Measurements from ENCODE around the gene PAXX.

PAXX gene

DNA sequence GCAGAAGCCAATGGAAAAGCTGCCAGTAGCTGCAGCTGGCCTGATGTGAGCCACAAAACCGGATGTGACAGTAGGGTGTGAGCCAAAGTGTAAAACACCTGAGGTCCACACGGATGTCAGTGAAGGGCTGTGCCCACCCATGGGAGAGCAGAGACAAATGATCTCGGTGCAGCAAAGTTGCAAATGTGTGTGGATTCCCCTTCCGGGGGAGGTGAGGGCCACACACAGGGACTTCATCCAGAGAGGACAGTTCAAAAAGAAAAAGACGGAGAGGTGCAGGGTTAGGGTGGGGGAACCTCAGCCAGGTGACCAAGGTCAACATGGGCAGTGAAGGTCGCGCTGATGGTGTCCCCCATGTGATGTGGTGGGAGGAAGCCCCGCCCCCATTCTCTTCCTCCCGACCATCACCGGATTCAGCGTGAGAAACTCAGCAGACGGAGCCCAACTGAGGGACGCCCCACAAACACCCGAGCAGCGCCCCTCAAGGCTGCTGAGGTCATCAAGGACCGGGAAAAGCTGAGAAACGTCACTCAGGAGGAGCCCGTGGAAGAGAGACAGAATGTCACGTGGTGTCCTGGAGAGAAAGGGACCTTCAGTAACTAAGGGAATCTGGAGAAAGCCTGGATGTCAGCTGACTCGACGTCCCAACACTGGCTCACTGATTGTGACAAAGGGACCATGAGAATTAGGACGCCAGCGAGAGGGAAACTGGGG lies 26.3 kb upstream of the PAXX start:
- no peak for DNase-seq (ENCODE audit: low read depth, low spot score)

DNA sequence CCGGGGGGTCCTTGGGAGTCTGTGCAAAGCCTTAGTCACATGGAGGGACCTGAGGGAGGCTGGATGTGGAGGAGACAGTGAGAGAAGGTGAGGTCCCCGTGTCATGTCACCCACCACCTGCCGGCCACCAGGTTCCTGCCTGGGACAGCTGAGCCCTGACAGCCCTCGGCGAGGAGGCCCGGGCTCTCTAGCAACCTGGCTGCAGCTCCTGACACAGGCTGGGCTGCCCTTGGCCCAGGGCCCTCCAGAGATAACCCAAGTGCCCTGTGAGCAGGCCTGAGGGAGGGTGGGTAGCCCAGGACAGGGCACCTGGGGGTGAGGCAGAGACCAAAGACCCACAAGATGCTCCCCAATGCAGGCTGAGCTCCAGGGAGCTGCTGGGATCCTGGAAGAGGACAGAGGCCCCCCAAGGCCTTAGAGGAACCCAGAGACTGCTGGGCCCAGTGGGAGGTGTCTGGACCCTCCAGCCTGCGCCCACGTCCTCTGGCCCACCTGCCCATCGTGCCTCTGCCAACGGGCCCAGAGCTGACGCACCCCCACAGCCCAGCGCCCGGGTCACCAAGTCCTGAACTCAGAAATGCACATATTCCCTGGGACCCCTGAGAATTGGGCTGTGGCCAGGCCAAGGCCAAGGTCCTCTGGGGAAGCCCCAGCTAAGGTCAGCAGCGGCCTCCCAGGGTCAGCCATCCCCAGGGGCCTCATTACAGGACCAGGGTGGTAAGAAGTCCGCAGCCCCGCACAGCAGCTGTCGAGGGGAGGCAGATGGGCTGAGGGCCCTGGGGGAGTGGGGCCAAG lies 23.7 kb upstream of the PAXX start:
- DNase-seq (ENCODE audit: low read depth, low spot score): no peak

DNA sequence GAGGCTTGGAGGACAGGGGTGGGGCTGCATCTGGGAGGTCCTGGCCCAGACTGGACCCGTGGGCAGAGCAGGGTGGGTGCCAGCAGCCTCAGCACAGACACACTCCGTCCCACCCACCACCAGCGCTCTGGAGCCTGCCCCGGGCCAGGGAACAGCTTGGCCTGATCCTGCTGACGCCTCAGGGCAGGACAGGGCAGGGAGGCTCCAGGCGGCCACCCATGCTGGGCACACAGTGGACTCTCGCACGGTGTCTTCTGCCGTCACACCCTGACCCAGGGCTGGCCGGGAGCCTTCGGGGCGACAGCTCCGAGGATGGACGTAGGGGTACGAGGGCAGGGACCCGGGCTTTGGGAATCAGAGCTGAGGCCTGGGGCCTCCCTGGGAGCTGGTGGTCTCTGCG lies 23.1 kb upstream of the PAXX start:
- DNase-seq (ENCODE audit: low read depth, low spot score): no peak

DNA sequence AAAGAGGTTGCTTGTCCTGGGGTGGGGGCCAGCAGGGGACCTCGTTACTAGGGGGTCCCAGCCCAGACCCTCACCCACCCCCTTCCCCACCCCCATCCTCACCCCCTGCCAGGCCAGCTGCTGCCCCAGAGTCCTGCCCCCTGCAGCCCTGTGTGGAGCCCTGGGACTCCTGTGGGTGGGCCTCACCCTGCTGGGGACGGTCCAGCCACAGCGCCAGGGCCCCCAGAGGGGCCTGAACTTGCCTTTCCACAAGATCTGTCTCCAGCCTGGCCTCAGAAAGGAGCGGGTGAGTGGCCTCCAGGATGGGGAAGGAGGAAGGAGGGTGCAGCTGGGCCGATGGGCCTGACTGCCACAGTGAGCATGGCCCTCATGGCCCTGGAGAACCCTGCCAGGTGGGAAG lies 22.4 kb upstream of the PAXX start:
- DNase-seq (ENCODE audit: low read depth, low spot score): no peak

DNA sequence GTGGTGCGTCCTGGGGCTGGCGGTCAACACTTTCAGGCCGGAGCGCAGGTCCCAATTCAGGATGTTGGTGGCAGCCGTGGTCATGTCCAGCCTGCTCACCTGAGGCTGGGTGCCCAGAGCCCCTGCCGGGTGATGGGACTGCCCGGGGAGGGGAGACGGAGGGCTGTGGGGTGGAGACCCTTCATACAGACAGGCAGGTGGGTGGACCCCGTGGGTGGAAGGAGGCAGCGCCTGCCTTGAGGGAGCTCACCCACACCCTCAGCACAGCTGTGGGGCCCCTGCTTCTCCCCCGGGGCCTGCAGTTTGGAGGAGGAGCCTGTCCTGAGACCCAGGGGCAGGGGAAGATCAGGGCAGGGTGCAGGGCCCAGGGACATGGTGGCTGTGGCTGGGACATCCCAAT lies 21.9 kb upstream of the PAXX start:
- no peak for DNase-seq (ENCODE audit: low read depth, low spot score)

DNA sequence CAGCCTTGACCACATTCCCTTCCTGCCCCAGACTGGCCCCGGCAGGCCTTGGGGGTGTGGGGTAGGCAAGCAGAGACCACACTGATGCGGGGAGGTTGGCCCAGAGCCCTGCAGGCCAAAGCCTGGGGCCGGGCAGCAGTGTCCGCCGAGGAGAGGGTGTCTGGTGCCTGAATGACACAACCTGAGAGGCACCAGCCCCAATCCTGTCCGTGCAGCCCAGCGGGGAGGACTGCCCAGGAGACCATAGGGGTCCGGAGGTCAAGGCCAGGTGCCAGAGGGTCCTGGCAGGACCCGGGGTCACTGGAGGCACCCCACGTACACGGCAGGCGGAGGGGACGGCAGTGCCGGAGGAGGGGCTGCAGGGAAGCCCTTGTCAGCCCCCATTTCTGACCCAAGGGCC lies 20.5 kb upstream of the PAXX start:
- DNase-seq (ENCODE audit: low read depth, low spot score): no peak

DNA sequence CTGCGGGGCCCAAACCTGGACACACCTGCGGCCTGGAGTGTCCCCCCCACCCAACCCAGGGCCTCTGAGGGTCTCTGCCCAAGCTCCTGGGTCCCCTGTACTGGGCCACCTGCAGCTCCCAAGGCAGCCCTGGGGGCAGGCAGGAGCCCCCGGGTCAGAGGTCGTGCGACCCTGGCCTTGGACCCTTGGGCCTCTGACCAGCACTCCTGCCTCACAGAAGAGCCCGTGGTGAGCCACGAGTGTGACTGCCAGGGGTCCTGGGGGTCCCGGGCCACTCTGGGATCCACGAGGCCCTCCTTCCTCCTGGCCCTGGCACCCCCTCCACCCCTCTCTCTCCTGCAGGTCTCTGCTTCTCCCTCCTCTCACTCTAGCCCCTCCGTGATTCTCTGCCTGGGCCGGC lies 19.9 kb upstream of the PAXX start:
- no peak for DNase-seq (ENCODE audit: low read depth, low spot score)

DNA sequence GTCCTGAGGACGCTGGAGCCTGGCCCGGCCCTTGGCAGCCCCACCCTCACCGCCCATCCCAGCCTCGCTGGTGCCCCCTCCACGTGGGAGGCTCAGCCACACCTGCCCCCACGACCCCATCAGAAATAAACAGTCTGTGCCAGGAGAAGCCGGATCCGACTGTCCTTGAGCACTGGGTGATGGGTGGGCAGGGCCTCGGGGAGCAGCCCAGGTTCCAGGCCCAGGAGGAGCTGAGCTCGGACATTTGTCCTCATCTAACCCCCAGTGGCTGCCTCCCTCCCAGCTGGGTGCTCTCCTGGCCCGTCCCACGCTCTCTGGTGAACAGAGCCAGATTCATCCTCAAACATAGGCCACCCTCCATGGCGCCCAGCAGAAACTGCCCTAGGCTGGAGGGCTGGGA lies 19.5 kb upstream of the PAXX start:
- DNase-seq (ENCODE audit: low read depth, low spot score): no peak

DNA sequence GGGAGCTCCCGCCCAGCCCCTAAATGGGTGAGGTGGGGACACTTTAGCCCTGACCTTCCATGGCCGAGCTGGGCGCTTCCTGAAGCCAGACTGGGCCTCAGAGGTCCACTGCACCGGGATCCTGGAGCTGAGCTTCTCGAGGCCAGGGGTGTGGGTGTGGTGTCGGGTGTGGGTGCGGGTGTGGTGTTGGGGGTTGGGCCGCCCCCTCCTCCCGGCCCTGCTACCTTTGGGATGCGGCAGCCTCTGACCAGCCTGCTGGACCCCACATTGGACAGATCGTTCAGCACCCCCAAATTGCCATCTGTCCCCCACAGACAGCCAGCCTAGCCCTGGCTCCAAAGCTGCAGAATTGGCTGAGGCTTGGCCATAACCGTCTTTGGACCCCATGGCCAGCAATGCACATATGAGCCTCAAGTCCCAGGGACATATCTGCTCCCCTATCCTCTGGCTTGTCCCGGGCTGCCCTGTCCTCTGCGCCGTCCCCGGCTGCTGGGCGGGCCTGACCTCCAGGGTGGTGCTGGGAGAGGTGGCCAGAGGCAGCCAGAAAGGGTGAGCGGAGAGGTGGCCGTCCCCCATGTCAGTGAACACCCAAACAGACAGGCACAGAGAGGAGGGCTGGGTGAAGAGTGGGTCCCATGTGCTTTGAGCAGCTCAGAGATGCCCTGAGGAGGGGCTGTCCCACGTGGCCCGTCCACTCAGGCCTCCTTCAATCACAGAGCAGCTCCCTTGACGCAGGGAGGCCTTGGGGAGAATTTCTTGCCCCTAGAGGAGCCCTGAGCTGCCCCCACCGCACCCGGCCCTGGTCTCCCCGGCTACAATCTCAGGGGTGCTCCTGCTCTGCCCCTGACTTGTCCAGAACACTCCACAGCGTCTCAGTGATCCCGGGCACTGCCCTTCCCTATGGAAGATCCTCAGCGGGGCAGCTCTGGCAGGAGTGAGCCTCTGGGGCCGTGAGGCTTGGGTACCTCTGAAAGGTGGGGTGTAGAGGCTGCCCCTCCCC lies 18.3 kb upstream of the PAXX start:
- no peak for DNase-seq (ENCODE audit: low read depth, low spot score)

DNA sequence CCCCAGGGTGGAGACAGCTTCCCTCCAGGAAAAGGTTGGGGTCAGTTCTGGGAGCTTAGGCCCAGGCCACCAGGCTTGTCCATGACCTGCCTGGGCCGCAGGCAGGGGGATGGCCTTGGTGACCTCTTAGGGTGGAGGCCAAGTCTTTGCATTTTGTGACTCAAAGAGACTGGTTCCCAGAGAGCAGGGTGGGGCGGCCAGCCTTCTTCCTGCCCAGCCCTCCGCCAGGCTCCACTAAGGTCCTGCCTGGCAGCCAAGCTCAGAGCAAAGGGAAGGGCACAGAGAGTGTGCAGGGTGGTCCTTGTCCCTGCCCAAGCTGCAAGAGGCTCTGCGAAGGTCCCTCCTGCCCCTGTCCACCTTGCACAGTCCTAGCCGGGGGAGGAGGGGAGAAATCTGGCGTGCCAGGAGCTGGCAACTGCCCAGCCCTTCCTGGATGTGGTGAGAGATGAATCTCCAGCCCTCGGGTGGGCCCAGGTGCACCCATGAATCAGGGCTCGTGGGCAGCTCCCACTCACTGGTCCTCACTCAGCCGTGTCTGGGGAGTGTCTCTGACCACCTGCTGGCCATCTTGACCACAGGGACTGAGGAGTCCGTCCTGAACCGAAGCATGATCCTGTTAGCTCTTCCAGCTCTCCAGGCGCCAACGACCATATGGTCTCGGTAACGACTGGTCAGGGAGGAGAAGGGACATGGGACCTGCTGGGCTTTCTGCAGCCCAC lies 17.2 kb upstream of the PAXX start:
- no peak for DNase-seq (ENCODE audit: low read depth, low spot score)

DNA sequence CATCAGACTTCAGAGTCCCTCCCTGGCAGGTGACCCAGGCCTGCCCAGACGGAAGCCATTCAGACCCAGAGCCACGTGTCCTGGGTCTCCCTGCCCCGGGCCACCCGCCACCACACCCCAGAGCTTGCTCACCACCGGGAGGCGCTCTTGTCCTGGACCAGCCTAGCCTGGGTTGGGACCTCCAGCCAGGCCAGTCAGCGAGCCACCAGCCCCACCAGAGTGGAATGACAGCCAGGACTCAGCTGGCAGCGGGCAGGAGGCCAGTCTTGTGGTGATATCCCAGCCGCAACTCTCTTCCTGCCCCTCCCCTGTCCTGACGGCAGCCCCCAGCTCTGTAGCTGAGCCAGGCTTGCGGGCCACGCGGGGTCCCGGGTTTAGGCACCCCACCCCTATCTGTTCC lies 16.6 kb upstream of the PAXX start:
- DNase-seq (ENCODE audit: low read depth, low spot score): no peak

DNA sequence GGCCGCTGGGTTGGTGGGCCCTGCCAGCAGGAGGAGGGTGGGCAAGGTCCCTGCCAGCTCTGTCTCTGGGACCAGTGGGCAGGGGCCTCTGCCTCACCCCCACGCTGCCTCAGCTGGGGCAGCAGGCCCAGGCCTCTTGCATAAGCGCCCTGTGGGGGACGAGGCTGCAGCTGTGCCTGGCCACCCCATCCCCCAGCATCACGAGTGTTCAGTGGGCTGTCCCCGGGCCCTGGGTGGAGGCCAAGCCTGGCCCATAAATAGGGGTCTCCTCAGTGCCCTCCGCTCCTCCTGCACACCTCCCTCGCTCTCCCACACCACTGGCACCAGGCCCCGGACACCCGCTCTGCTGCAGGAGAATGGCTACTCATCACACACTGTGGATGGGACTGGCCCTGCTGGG lies 15.0 kb upstream of the PAXX start, which contains the start of gene PTGDS:
TSS of gene PTGDS (plus strand) at position 282 of the 400 bp plus-strand sequence. CDS start at position 357, 75 bp downstream.
- no peak for DNase-seq (ENCODE audit: low read depth, low spot score)

DNA sequence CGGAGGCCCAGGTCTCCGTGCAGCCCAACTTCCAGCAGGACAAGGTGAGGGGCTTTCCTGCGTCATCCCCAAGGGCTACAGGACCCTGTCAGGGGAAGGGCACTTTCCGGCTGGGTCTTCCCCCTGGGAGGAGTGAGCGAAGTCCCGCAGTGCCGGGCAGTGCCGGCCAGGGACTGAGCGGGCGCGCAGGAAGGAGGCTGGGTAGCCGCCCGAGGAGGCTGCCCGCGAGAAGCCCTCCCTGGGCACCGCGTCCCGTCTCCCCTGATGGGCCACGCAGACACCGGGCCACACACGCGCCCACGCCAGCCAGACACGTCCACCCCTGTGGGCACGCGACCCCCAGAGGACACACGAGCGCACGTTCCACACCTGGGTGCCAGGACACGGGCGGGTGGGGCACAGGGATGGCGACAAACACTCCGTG lies 14.6 kb upstream of the PAXX start:
- DNase-seq (ENCODE audit: low read depth, low spot score): no peak

DNA sequence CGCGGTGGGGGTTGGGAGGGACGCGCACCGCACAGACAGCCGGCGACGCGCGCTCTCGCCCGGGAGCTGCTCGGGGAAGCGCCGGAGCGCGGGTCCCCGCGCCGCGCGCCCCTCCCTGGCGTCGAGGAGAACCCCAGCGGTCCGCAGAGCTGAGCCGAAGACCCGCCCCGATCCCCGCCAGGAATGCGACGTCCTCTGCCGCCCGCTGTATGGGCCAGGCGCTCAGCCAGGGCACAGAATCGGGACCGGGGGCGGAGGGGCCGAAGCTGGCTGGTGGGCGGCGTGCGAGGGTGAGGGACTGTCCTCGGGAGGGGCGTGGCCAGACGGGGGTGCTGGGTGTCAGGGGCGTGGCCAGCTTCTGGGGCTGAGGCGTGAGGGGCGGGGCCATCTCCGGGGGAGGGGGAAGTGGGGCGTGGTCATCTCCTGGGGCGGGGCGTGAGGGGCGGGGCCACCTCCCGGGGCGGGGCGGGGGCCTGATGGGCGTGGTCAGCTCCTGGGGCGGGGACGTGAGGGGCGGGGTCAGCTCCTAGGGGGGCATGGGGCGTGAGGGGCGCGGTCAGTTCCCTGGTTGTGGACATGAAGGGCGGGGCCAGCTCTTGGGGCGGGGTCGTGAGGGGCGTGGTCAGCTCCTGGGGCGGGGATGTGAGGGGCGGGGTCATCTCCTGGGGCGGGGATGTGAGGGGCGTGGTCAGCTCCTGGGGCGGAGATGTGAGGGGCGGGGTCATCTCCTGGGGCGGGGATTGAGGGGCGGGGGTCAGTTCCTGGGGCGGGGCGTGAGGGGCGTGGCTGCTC lies 14.0 kb upstream of the PAXX start:
- no peak for DNase-seq (ENCODE audit: low read depth, low spot score)

DNA sequence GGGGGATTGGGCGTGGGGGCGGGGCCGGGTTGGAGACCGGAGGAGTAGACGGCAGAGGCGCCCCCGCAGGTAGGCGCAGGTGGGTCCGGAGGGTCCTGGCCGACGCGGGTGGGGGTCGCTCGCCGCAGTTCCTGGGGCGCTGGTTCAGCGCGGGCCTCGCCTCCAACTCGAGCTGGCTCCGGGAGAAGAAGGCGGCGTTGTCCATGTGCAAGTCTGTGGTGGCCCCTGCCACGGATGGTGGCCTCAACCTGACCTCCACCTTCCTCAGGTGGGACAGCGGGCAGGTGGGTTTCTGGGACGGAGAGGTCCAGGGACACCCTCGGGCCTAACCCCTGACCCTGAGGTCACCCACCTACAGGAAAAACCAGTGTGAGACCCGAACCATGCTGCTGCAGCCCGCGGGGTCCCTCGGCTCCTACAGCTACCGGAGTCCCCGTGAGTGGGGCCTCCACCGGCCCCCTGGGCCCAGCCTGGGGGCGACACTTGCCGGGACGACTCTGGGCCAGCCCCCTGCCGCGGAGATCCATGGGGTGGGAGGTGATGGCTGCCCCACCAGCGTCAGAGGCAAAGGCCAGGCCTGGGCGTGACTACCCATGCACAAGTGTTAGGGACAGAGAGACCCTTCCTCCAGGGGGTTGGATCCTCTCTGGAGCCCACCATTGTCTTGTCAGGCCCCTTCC lies 13.2 kb upstream of the PAXX start:
- DNase-seq (ENCODE audit: low read depth, low spot score): no peak

DNA sequence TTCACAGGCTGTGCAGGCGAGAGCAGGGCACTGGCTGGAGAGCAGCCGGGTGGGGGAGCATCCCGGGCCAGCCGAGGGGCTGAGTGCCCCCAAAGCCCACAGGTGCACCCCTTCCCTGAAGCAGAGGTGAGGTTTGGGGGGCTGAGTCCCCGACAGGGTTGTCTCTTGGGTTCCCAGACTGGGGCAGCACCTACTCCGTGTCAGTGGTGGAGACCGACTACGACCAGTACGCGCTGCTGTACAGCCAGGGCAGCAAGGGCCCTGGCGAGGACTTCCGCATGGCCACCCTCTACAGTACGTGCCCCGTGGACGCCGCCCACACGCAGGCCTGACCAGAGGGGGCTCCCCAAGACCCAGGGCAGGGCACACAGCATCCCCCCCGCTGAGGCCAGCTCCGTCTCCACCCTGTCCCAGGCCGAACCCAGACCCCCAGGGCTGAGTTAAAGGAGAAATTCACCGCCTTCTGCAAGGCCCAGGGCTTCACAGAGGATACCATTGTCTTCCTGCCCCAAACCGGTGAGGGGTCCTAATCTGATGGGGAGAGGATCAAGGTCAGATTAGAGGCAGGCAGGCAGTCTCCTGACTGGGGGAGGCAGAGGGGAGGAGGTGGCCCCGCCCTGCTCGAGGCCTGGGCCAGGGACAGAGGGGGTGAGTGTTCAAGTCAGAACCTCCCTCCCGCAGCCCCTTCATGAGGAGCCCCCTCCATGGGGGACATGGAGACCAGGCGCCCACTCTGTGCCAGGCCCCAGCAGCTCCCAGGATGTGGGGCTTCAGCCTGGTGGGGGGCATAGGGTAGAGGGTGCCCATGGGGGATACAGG lies 12.2 kb upstream of the PAXX start:
- no peak for DNase-seq (ENCODE audit: low read depth, low spot score)

DNA sequence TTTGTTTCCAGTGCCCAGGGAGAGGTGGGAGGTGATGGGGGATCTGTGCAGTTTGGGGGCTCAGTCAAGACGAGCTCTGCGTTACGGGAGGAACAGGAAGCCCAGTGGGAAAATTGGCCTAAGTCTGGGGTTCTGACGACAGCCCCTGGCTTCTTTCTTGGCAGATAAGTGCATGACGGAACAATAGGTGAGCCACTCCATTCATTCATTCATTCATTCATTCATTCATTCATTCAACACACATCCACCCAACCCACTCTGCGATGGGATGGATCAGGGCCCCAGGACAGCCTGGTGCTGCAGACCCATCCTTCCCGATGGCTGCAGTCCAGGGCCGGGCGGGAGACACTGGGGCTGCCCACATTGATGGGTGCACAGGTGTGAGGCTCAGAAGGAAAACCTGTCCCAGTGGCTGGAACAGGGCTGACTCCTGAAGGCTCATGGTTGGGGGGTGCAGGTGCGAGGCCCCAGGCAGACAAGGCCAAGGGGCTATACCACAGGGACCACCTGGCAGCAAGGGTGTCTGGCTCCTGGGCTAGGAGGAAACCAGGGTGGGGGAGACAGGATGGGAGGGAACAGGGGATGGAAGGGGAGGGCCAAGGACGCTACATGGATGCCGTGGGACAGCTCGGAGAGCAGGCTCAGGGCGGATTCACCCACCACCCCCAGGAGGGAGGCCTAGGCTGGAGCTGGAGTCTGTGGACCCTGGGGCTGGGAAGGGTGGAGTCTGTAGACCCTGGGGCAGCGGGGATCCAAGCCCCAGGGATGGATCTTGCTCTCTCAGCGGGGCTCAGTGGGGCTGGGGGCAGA lies 11.3 kb upstream of the PAXX start:
- DNase-seq (ENCODE audit: low read depth, low spot score): no peak

DNA sequence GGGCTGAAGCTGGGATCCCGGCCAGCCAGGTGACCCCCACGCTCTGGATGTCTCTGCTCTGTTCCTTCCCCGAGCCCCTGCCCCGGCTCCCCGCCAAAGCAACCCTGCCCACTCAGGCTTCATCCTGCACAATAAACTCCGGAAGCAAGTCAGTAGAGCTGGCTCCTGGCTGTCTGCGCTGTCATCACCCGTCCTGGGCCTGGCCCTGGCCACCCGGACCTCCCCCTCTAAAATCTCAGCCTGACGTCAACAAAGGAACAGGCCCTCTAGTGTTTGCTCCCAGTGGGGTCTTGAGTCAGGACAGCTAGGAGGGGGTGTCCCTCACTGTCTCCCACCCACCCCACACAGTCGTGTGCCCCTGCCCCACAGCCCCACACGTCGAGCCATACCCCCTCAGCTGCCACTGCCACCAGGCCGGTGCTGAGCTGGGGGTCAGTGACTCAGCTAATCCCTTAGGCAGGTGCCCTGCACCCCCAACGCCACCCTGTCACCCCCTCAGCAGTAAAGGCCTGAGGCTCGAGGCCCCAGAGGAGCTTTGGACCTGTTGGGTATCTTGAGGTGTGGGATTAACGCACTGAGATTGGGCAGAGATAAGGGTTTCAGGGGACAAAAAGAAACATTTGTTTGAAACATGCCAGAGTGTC lies 10.5 kb upstream of the PAXX start:
- no peak for DNase-seq (ENCODE audit: low read depth, low spot score)

Measured in iPS DF 19.7 (cell line).